ENCODE measurements around the gene ADCY3. TPM values are rescaled to one million over a fixed set of nuclear protein-coding genes. Genes with fewer than 3 reads are reported as not detected.

Gene ADCY3
- polyA plus RNA-seq, 2 donors, result 15.2 to 32.0 TPM

DNA sequence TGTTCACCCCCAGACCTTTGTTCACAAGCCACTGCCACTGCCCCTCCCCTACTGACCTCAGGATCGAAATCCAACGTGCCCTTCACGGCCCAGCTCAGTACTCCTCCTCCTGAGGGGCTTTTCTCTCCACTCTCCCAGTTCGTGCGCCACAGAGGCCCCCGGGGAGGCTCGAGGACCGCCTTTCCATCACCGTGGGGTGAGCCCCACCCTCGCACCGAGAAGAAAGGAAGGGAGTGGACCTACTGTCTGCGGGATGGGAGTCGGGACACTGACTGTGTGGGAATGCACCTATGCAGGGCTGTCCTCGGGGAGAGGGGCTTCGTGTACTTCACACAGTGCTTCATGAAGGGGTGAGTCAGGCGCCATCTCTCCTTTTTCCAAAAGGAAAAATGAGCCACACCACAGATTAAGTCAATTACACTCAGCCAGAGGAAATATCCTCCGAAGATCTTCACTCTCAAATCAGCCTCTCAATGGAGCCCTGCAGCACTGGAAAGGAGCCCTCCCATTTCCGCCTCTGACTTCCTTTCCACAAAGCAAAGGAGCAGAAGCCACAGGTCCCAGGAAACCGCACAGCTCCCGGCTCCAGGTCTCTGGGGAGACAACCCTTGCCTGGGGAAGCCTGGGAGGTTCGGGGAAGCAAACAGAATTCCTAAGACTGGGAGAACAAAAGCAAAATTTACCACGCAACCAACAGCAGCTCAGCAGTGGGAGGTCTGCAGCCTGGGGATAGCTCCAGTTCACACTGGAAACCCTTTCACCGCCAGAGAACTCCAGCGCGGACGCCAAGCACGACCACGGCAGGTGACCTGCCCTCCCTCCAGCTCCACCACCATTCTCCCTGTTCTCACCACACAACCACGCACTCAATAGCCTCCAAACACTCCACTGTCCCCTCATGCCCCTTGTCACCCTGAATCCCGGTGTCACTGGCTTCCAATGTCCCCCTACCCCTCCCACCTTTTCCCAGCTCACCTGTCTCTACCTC is 21.6 kb downstream of the ADCY3 start:
- no peaks in the 10 kb centered on the region for H3K27me3 ChIP-seq (ENCODE audit: control insufficient read depth in 1 of 2, insufficient read depth in 2 of 2, low read length in 2 of 2)
- H3K4me3 ChIP-seq (ENCODE audit: low read depth in 1 of 2, low read length in 2 of 2), result no peak overlapping the region
- H3K9me3 ChIP-seq (ENCODE audit: control insufficient read depth in 2 of 2, insufficient read depth in 1 of 2, low read depth in 1 of 2, low read length in 1 of 2), result peaks cover 2 to 6% of the 10 kb centered on the region in 2 donors
- H3K4me1 ChIP-seq (ENCODE audit: control insufficient read depth in 2 of 2, insufficient read depth in 2 of 2, low read length in 1 of 2), result no peaks in the 10 kb centered on the region
- no peak overlapping the region for H3K27ac ChIP-seq (ENCODE audit: low read depth in 2 of 2, low read length in 1 of 2)
- 89 to 90% methylated on average over 30 of the region's 30 CpGs for WGBS, 2 donors
- H3K36me3 ChIP-seq (ENCODE audit: control insufficient read depth in 2 of 2, insufficient read depth in 2 of 2, low read length in 1 of 2), result peaks cover 0 to 2% of the 10 kb centered on the region in 2 donors

DNA sequence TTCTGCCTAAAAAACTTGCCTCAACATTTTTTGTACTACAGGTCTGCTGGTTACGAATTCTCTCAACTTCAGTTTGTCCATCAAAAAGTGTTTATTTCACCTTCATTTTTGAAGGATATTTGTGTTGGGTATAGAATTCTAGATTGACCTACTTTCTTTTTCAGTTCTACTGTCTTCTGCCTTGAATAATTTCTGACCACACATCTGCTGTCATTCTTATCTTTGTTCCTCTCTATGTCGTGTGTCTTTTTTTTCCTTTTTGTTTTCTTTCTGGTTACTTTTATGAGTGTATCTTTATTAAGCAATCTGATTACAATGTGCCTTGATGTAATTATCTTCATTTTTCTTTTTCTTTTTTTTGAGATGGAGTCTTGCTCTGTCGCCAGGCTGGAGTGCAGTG is 25.3 kb downstream of the ADCY3 start:
- peaks cover 5 to 6% of the 10 kb centered on the region in 2 donors for H3K9me3 ChIP-seq (ENCODE audit: control insufficient read depth in 2 of 2, insufficient read depth in 1 of 2, low read depth in 1 of 2, low read length in 1 of 2)
- no peaks in the 10 kb centered on the region for H3K27me3 ChIP-seq (ENCODE audit: control insufficient read depth in 1 of 2, insufficient read depth in 2 of 2, low read length in 2 of 2)
- 75 to 91% methylated on average over 3 of the region's 3 CpGs for WGBS, 2 donors
- H3K36me3 ChIP-seq (ENCODE audit: control insufficient read depth in 2 of 2, insufficient read depth in 2 of 2, low read length in 1 of 2), result peaks cover 0 to 2% of the 10 kb centered on the region in 2 donors
- H3K4me3 ChIP-seq (ENCODE audit: low read depth in 1 of 2, low read length in 2 of 2), result no peak overlapping the region
- H3K4me1 ChIP-seq (ENCODE audit: control insufficient read depth in 2 of 2, insufficient read depth in 2 of 2, low read length in 1 of 2), result no peaks in the 10 kb centered on the region
- H3K27ac ChIP-seq (ENCODE audit: low read depth in 2 of 2, low read length in 1 of 2), result no peak overlapping the region

GRCh38 chr2:24893934-24894333 is 26.1 kb downstream of the ADCY3 start:
- 61 to 78% methylated on average over 3 of the region's 3 CpGs for WGBS, 2 donors
- Histone ChIP-seq H3K27me3 (ENCODE audit: control insufficient read depth in 1 of 2, insufficient read depth in 2 of 2, low read length in 2 of 2) (no peaks in the 10 kb centered on the region), H3K36me3 (ENCODE audit: control insufficient read depth in 2 of 2, insufficient read depth in 2 of 2, low read length in 1 of 2) (no peaks in the 10 kb centered on the region), H3K27ac (ENCODE audit: low read depth in 2 of 2, low read length in 1 of 2) (no peak overlapping the region), H3K9me3 (ENCODE audit: control insufficient read depth in 2 of 2, insufficient read depth in 1 of 2, low read depth in 1 of 2, low read length in 1 of 2) (peaks cover 5 to 6% of the 10 kb centered on the region in 2 donors), H3K4me3 (ENCODE audit: low read depth in 1 of 2, low read length in 2 of 2) (no peak overlapping the region), H3K4me1 (ENCODE audit: control insufficient read depth in 2 of 2, insufficient read depth in 2 of 2, low read length in 1 of 2) (no peaks in the 10 kb centered on the region)

GRCh38 chr2:24892928-24893327 is 27.1 kb downstream of the ADCY3 start:
- H3K27me3 ChIP-seq (ENCODE audit: control insufficient read depth in 1 of 2, insufficient read depth in 2 of 2, low read length in 2 of 2), result no peaks in the 10 kb centered on the region
- H3K36me3 ChIP-seq (ENCODE audit: control insufficient read depth in 2 of 2, insufficient read depth in 2 of 2, low read length in 1 of 2), result no peaks in the 10 kb centered on the region
- 97 to 98% methylated on average over 2 of the region's 2 CpGs for WGBS, 2 donors
- H3K9me3 ChIP-seq (ENCODE audit: control insufficient read depth in 2 of 2, insufficient read depth in 1 of 2, low read depth in 1 of 2, low read length in 1 of 2), result peaks cover 0 to 5% of the 10 kb centered on the region in 2 donors
- H3K4me3 ChIP-seq (ENCODE audit: low read depth in 1 of 2, low read length in 2 of 2), result no peak overlapping the region
- no peak overlapping the region for H3K27ac ChIP-seq (ENCODE audit: low read depth in 2 of 2, low read length in 1 of 2)
- no peaks in the 10 kb centered on the region for H3K4me1 ChIP-seq (ENCODE audit: control insufficient read depth in 2 of 2, insufficient read depth in 2 of 2, low read length in 1 of 2)

GRCh38 chr2:24891201-24891600 is 28.8 kb downstream of the ADCY3 start:
- 96% methylated on average over 2 of the region's 2 CpGs for WGBS, 2 donors
- peaks cover 0 to 3% of the 10 kb centered on the region in 2 donors for H3K36me3 ChIP-seq (ENCODE audit: control insufficient read depth in 2 of 2, insufficient read depth in 2 of 2, low read length in 1 of 2)

GRCh38 chr2:24889221-24889620 is 30.8 kb downstream of the ADCY3 start:
- H3K4me1 ChIP-seq (ENCODE audit: control insufficient read depth in 2 of 2, insufficient read depth in 2 of 2, low read length in 1 of 2), result peaks cover 0 to 5% of the 10 kb centered on the region in 2 donors
- H3K4me3 ChIP-seq (ENCODE audit: low read depth in 1 of 2, low read length in 2 of 2), result no peak overlapping the region
- no peaks in the 10 kb centered on the region for H3K27me3 ChIP-seq (ENCODE audit: control insufficient read depth in 1 of 2, insufficient read depth in 2 of 2, low read length in 2 of 2)
- no peak overlapping the region for H3K27ac ChIP-seq (ENCODE audit: low read depth in 2 of 2, low read length in 1 of 2)
- peaks cover 0 to 3% of the 10 kb centered on the region in 2 donors for H3K36me3 ChIP-seq (ENCODE audit: control insufficient read depth in 2 of 2, insufficient read depth in 2 of 2, low read length in 1 of 2)
- WGBS, 2 donors, result 96 to 99% methylated on average over 5 of the region's 5 CpGs
- peaks cover 0 to 3% of the 10 kb centered on the region in 2 donors for H3K9me3 ChIP-seq (ENCODE audit: control insufficient read depth in 2 of 2, insufficient read depth in 1 of 2, low read depth in 1 of 2, low read length in 1 of 2)

More at GRCh38 chr2:24891201-24891600, 28.8 kb downstream of the ADCY3 start:
- H3K27ac ChIP-seq (ENCODE audit: low read depth in 2 of 2, low read length in 1 of 2), result no peak overlapping the region
- no peaks in the 10 kb centered on the region for H3K27me3 ChIP-seq (ENCODE audit: control insufficient read depth in 1 of 2, insufficient read depth in 2 of 2, low read length in 2 of 2)
- peaks cover 0 to 5% of the 10 kb centered on the region in 2 donors for H3K4me1 ChIP-seq (ENCODE audit: control insufficient read depth in 2 of 2, insufficient read depth in 2 of 2, low read length in 1 of 2)
- peaks cover 0 to 5% of the 10 kb centered on the region in 2 donors for H3K9me3 ChIP-seq (ENCODE audit: control insufficient read depth in 2 of 2, insufficient read depth in 1 of 2, low read depth in 1 of 2, low read length in 1 of 2)
- no peak overlapping the region for H3K4me3 ChIP-seq (ENCODE audit: low read depth in 1 of 2, low read length in 2 of 2)

- WGBS, 2 donors, result 95% methylated on average over 6 of the region's 6 CpGs
- Histone ChIP-seq H3K27me3 (ENCODE audit: control insufficient read depth in 1 of 2, insufficient read depth in 2 of 2, low read length in 2 of 2) (no peaks in the 10 kb centered on the region), H3K27ac (ENCODE audit: low read depth in 2 of 2, low read length in 1 of 2) (no peak overlapping the region), H3K4me3 (ENCODE audit: low read depth in 1 of 2, low read length in 2 of 2) (no peak overlapping the region), H3K4me1 (ENCODE audit: control insufficient read depth in 2 of 2, insufficient read depth in 2 of 2, low read length in 1 of 2) (peaks cover 3 to 5% of the 10 kb centered on the region in 2 donors), H3K36me3 (ENCODE audit: control insufficient read depth in 2 of 2, insufficient read depth in 2 of 2, low read length in 1 of 2) (peaks cover 0 to 3% of the 10 kb centered on the region in 2 donors), H3K9me3 (ENCODE audit: control insufficient read depth in 2 of 2, insufficient read depth in 1 of 2, low read depth in 1 of 2, low read length in 1 of 2) (peaks cover 0 to 3% of the 10 kb centered on the region in 2 donors)
These were observed 31.9 kb downstream of the ADCY3 start for GRCh38 chr2:24888177-24888576.

GRCh38 chr2:24887307-24887874 is 32.6 kb downstream of the ADCY3 start:
- 90 to 93% methylated on average over 20 of the region's 20 CpGs for WGBS, 2 donors
- no peaks in the 10 kb centered on the region for H3K27me3 ChIP-seq (ENCODE audit: control insufficient read depth in 1 of 2, insufficient read depth in 2 of 2, low read length in 2 of 2)
- H3K9me3 ChIP-seq (ENCODE audit: control insufficient read depth in 2 of 2, insufficient read depth in 1 of 2, low read depth in 1 of 2, low read length in 1 of 2), result no peaks in the 10 kb centered on the region
- no peak overlapping the region for H3K27ac ChIP-seq (ENCODE audit: low read depth in 2 of 2, low read length in 1 of 2)
- H3K4me3 ChIP-seq (ENCODE audit: low read depth in 1 of 2, low read length in 2 of 2), result no peak overlapping the region
- peaks cover 0 to 3% of the 10 kb centered on the region in 2 donors for H3K36me3 ChIP-seq (ENCODE audit: control insufficient read depth in 2 of 2, insufficient read depth in 2 of 2, low read length in 1 of 2)
- H3K4me1 ChIP-seq (ENCODE audit: control insufficient read depth in 2 of 2, insufficient read depth in 2 of 2, low read length in 1 of 2), result peaks cover 3 to 5% of the 10 kb centered on the region in 2 donors

GRCh38 chr2:24886691-24887304 is 33.2 kb downstream of the ADCY3 start:
- Histone ChIP-seq H3K9me3 (ENCODE audit: control insufficient read depth in 2 of 2, insufficient read depth in 1 of 2, low read depth in 1 of 2, low read length in 1 of 2) (no peaks in the 10 kb centered on the region), H3K27me3 (ENCODE audit: control insufficient read depth in 1 of 2, insufficient read depth in 2 of 2, low read length in 2 of 2) (no peaks in the 10 kb centered on the region), H3K27ac (ENCODE audit: low read depth in 2 of 2, low read length in 1 of 2) (peak overlapping the region; percentile 2), H3K4me3 (ENCODE audit: low read depth in 1 of 2, low read length in 2 of 2) (no peak overlapping the region), H3K4me1 (ENCODE audit: control insufficient read depth in 2 of 2, insufficient read depth in 2 of 2, low read length in 1 of 2) (peaks cover 3 to 5% of the 10 kb centered on the region in 2 donors), H3K36me3 (ENCODE audit: control insufficient read depth in 2 of 2, insufficient read depth in 2 of 2, low read length in 1 of 2) (peaks cover 0 to 3% of the 10 kb centered on the region in 2 donors)
- 68 to 75% methylated on average over 16 of the region's 16 CpGs for WGBS, 2 donors

Data from esophagus (tissue), 2 donors.